Fibroblast of skin of right biceps (primary cell): Measurements from ENCODE around the gene OR2G2.

ENCODE experiments used
- DNase-seq: peaks from one replicate; pipeline ENCODE4 v3.0.0-alpha.2; 2013

Gene OR2G2, protein sequence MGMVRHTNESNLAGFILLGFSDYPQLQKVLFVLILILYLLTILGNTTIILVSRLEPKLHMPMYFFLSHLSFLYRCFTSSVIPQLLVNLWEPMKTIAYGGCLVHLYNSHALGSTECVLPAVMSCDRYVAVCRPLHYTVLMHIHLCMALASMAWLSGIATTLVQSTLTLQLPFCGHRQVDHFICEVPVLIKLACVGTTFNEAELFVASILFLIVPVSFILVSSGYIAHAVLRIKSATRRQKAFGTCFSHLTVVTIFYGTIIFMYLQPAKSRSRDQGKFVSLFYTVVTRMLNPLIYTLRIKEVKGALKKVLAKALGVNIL

DNA sequence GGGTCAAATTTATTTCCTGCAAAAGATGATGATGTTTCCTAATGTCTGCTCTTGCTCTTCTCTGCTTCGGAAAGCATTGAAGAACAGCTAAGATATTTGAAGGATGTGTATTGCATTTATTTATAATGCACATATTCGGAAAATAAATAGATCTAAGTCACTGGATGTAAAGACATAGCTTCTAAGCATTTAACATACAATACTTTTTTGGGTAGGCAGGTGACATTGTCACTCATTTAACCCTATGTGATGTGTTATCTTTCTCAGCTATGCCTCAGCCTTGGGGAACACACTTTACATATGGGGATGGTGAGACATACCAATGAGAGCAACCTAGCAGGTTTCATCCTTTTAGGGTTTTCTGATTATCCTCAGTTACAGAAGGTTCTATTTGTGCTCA lies at the start of gene OR2G2:
OR2G2 (plus strand) TSS at position 301 of the 400 bp plus-strand sequence; CDS start at position 301, 0 bp downstream.
- DNase-seq = no peak

DNA sequence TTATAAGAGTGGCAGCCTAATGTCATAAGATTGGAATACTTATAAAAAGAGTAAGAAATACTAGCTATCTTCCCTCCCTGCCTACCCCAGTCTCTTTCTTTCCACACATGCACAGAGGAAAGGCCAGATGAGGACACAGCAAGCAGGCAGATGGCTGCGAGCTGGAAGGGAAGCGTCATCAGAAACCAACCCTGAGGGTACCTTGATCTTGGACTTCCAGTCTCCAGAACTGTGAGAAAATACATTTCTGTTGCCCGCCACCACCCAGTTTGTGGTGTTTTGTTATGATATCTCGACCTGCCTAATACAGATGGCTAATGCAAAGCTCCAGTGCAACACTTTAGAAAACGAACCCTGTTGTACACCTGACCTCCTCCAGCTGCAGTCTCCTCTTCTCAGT lies 49.6 kb upstream of the OR2G2 start:
- DNase-seq = no peak

DNA sequence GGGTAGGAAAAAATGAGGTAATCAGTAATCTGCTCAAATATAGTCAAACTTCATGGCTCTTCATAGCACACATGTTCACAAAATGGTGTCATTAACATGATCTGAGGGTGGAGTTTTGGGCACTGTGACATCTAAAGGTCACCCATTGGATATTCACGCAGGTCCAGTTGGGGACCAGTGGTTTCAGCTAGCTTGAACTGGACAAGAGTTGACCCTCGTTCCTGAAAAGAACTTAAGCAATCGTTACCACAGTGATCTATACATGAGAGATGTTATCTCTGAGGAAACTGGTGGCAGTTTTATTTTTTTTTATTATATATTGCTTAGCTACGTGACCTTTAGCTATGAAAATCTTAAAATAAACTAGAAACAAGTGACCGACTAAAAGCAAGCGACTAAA lies 48.9 kb upstream of the OR2G2 start:
- DNase-seq = no peak

DNA sequence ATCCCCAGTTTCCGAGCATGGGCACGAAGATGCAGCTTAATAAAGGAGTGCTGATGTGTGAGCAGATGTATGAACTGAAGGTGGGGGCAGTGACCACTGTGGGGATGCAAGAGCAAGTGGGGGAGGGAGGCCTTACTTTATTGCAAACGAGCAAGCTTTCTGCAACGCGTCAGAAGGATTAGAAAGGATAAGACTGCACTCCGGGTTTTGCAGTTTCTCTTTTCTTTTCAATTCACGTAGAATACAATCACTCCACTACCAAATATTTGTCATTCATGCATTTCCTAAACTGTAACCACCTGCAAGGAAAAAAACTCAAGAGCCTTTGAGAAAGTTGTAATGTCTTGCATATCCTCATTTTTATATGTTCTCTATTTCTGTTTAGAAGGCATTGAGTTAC lies 47.6 kb upstream of the OR2G2 start:
- no peak for DNase-seq

DNA sequence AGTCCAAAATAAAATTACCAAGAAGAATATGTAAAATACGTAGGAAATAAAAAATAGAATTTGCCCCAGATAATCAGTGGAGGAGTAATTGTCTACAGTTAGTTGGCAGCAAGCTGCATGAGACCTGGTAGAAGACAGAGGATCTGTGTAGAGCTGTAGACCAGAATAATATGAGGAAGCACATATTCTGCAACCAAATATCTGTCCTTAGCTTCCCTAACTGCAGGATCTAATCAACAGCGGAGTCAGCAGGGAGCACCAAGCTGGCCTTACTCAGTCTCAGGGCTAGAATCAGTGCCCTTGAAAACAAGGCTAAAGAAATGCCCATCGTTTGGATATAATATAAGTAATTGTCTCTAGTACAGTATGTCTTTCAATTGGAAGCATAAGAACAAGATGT lies 45.3 kb upstream of the OR2G2 start:
- no peak for DNase-seq

DNA sequence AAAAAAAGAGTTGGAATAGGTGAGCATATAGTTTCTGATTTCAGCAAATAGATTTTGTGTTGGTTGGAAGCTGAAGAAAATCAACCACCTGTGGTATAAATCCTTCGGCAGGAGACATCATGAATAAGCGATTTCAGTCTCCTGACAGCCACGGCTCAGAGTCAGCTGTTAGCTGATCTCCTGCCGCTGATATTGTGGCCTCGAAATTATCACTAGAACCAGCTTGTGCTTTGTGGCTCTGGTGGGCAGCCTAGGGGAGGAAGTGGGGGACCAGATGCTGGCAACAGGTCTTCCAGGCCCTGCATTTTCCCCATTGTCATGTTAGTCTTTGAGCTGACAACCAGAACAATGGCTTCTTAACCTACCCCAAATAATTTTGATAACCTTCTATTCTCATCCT lies 40.1 kb upstream of the OR2G2 start:
- no peak for DNase-seq

DNA sequence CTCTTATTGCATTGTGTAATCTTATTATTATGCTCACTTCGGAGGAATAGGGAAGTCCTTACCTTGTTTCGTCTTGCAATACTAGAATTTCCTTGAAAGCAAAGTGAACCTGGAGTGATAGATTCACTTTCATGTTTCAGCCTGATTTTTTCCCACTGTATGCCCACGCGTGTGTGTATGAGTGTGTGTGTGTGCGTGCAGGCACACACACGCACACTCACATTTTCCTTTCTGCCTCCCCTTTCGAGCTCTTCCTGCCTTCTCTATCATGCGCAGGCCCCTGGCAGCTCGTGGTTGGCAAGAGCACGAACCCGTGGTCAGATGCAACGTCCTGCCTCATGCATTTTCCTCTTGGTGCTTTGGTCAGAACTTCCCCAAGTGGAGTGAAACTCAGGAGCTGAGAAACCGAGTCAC lies 39.4 kb upstream of the OR2G2 start, which contains the start of gene GCSAML:
GCSAML (plus strand) TSS at position 366 of the 414 bp plus-strand sequence. CDS start 58 bp downstream, outside the sequence.
- DNase-seq = no peak

DNA sequence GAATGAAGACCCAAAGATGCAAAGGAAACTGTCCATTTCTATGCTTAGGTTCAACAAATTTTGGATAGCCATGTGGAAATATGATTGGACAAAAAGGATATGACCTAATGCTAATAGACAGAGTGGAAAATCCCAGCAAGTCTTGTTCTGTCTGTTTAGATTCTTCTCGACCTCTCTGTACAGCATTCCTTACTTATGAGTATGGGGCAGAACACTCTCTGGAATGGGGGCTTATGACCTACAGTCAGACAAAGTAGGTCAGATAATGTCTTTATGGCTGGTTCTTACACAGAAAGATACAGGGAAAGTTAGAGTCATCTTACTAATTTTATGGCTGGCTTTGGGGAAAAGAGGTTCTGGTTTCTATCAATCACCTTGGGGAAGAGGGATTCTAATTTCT lies 36.4 kb upstream of the OR2G2 start:
- peak; percentile 68 for DNase-seq

DNA sequence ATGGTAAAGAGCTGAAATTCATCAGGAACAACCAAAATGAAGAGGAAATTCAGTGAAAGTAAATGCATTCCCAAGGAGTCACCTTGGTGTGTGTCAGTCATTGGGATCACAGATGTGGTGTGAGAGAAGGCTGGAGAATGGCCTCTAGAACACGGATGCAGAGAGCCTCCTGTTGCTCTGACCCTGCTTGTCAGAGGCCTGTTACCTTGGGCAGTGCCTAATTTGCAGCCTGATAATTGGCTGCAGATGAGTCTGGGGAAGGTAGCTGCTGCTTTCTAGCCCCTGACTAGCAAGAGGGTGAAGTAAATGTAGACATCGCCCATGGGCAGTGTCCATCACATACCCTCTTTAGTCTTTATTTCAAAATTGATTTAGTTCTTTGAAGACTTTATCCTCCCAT lies 35.9 kb upstream of the OR2G2 start:
- DNase-seq = no peak

DNA sequence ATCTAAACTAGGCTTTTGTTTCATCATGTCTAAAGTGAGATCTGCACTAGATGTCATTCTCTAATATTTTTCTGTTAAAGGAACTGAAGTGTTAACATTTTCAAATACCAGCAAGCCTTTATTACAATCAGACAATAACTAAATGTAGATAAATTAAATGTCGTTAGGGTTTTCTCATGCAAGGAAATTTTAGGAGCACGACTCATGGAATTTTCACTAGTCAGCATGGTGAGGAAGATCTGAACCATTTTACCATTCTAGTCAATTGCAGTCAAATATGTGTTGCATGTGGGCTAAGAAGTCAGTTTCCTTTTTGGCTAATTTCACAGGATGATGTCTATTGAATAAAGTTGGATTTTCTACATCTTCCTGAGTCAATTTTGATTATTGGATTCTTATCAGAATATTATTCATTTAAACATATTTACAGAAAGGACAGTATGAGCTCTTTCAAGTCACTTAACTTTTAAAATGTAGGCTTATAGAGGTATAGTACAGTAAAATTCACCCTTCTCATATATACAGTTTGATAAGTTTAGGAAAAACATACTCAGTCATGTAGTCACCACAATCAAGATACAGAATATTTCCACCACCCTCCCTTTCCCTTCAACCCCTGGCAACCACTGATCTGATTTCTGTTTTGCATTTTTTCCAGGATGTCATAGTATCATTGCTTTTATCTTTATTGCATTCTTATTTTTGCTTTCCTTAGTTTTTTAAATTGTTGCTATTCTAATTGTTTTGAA lies 30.1 kb upstream of the OR2G2 start:
- peak; percentile 60 for DNase-seq

DNA sequence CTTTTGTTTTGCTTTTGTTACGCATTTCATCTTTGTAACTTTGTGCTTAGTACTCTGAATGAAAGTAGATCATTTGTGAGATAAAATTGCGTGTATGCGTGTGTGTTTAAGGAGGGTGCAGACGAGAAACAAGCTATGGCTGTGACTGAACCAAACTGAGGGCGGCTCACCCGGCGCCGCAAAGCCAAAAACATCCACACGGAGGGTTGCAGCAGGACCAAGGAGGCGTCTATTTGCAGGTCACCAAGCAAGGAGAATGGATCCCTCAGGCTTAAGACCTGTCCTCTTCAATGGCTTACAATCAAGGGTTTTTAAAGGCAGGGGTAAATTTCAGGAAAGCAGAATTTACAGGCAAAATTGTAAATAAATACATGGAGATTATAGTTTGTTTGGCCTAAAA lies 26.4 kb upstream of the OR2G2 start:
- DNase-seq = no peak

DNA sequence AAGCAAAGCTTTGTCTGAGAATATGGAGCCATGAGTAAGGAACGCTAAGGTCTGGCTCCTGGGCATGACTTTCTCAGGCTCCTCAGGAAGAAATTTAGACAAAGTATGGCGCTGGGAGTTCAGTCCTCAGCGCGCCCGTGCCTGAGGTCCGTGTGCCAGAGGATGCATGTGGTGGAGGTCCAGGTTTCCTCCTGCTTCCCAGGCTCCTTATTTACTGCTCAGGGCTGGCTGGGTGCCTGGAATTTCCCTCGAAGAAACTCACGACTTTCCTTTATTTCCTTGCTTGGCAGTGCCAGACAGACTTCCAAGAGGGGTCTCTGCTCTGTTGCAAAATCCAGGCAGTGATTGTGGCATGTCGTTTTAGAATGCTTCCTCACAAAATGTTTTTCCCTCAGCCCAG lies 26.0 kb upstream of the OR2G2 start:
- DNase-seq = no peak

DNA sequence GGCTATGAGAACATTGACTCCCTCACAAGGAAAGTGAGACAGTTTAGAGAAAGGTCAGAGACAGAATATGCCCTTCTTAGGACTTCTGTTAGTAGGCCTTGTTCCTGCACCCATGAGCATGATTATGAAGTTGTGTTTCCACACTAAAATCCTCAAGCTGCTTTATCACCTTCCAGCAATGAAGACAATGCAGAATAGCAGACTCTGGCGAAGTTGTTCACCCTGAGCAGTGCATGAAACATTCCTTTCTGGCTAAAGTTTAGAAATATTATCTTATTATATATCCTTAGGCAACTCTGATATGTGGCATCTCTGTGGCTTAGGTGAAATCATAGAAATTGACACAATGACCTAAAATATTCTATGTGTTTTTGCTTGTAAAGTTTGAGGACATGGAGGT lies 13.9 kb upstream of the OR2G2 start:
- DNase-seq = no peak

DNA sequence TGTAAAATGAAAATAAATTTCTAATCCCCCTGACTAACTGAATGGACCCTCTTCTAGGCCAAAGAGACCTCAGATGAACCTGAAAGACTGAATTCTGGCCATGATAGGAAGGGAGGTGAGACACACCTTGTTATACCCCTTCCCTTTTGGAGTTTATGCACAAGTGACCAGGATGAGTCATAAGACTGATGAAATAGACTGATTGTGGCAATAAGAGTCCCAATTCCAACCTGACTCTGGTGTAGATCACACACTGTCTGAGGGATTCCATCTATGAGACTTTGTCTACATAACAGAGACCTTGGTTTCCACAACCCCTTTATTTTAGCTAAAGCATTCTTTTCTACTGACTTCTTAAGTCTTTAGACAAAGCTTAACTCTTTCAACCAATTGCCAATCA lies 13.5 kb upstream of the OR2G2 start:
- DNase-seq = no peak

DNA sequence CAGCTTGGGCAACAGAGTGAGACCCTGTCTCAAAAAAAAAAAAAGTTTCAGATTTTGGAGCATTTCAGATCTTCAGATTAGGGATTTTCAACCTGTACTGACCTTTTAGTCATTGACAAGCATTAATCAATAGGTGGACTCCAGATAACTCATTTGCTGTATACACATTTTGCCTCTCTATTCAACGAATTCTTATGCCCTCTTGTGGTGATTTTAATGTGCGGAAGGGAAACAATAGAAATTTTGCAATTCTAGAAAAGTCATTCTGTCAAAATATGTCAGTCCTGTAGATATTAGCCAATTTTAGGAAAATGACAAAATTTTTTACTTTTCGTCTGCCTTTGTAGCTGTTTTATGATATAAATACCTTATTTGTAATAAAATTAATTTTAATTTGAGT lies 11.6 kb upstream of the OR2G2 start:
- DNase-seq = no peak

DNA sequence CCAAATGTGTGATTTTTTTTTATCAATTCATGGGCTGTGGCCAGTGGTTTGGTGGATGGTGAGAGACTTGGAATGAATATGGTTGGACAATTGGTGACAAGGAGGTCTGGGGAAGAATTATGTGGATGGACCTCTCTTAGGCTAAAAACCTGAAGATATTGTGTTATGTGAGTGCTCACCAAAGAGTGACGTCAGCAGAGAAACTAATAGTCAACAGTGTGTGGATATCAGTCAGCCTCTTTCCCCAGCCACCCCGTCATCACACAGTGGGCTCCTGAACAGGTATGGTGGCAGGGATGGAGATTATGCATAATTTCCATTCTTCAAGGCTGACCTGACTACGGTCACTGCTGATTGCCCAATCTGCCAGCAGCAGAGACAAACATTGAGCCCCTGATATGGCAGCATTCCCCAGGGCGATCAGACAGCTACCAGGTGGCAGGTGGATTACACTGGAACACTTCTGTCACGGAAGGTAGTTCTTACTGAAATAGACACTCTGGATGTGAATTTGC lies 9.2 kb upstream of the OR2G2 start:
- no peak for DNase-seq

DNA sequence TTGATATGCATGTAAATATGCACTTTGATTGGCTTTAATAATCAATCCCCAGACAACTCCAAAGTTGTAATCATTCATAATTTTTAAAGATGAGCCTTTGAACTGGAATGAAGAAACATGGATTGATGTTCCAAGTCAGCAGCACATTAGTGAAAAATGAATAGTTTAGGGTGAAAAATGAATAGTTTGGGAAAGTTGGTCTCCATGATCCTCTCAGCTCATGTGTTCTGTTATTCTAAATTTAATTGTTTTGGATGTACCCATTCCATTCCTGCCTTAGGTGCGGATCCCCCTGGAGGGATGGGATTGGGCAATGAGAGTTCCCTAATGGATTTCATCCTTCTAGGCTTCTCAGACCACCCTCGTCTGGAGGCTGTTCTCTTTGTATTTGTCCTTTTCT lies 17.1 kb downstream of the OR2G2 start, which contains the start of gene OR2G3:
OR2G3 (plus strand) TSS at position 301 of the 400 bp plus-strand sequence; CDS start at position 301, 0 bp downstream.
- no peak for DNase-seq

DNA sequence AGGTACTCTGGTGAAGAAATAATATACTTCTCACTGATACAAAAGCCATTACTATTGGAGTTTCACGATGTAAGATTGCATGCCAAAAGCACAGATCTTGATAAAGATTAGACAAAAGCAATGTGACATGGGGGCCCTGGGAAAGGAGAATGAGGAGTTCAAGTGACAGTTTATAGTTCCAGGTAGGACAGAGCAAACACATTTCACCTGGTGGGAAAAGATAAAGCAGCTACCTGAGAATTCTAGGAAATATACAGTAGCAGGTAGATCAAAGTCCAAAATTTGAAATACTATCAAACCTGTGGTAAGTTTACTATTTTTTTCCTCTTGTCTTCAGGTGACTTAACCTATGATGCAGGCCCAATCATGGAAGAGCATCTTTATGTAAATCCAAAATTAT lies 25.2 kb downstream of the OR2G2 start:
- no peak for DNase-seq

DNA sequence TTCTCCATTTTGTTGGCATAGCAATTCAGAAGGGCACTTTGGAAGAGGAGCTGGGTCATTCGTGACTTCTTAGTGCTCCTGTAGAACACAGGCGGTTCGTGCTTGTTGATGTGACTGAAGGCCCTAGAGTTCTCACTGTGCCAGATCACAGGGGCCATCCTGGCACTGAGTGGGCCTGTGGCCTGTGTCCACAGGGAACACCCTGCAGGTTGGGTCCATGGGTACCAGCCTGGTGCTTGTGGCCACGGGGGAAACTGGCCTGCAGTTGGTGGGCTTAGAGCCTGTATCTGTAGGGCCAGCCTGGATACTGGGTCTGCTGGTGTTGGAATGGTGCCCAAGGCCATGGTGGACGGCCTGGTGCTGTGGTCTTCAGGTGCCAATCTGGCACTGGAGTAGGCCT lies 26.5 kb downstream of the OR2G2 start:
- DNase-seq = no peak

DNA sequence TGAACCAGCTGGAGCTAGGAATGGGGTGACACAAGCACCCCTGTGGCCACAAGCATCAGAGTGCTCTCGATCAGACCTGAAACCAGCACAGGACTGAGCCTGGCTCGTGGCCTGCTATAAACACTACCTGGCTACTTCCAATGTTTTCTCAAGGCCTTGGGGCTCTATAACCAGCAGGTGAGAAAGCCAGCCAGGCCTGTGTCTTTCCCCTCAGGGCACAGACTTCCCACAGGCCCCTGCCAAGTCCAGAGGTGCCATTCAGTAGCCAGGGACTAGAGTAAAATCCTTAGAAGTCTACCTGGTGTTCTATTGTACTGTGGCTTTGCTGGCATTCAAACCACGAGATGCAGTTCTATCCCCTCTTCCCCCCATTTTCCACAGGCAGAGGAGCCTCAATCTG lies 39.8 kb downstream of the OR2G2 start:
- no peak for DNase-seq

DNA sequence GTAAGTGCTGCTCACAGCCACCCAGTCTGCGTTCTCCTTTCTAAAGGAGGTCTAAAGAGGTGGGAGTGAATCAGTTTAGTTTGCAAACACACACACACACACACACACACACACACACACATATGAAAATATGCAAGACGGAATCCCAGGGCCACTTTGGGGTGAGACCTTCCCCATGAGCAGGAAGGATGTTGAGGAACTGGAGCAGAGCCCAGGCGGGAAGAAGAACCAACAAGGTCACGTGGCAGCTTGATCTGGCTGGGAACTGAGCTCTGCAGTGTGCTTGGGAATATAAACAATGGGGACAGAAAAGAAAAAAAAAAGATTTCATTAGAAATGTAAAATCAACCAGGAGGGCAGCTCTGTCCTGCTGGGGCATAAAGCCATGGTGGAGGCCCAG lies 49.9 kb downstream of the OR2G2 start:
- DNase-seq = no peak

DNA sequence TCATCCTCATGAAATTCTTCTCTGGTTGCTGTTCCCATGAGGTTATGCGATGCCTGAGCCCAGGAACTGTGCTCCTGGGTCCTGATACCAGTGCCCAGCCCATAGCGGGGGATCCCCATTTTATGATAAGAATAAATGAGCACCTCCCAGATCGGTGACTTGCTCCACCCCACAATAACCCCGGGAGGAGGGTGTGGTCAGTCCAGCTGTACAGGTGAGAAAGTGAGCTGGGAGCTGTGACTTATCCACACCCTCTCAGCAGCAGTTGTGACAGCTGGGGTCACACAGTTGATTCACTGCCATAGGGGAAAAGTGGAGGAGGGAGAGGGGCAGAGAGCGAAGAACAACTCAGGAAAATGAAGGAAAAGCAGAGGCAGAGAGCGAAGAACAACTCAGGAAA lies 50.6 kb downstream of the OR2G2 start:
- DNase-seq = no peak
